Loucy (cell line): ENCODE results near the gene PPP4R3A.

Experiments
- H2AFZ ChIP-seq: fragments of 200-600 bp; sonication (generic); 2 replicates; pipeline ENCODE4 v1.6.0; 2016; ENCODE audit warnings: antibody characterized with exemption, mild to moderate bottlenecking, low read length, moderate library complexity
- H3F3A ChIP-seq: fragments of 200-600 bp; 2 replicates; pipeline ENCODE4 v1.6.0; 2016; ENCODE audit warnings: antibody characterized with exemption, low read depth, mild to moderate bottlenecking
- H3K27me3 ChIP-seq: fragments of 200-600 bp; sonication (generic); 2 replicates; pipeline ENCODE4 v1.6.1; 2014; ENCODE audit warnings: low read length, mild to moderate bottlenecking; ENCODE audit not compliant: insufficient read depth, poor library complexity, severe bottlenecking
- H3K36me3 ChIP-seq: fragments of 200-600 bp; sonication (generic); 2 replicates; pipeline ENCODE4 v1.6.1; 2016; ENCODE audit warnings: low read length; ENCODE audit not compliant: insufficient read depth
- H3K4me1 ChIP-seq: fragments of 200-600 bp; sonication (generic); 2 replicates; pipeline ENCODE4 v1.5.1; 2014; ENCODE audit warnings: low read length, mild to moderate bottlenecking; ENCODE audit not compliant: insufficient read depth, poor library complexity, severe bottlenecking
- H3K4me2 ChIP-seq: fragments of 200-600 bp; sonication (generic); 2 replicates; pipeline ENCODE4 v1.6.0; 2014; ENCODE audit warnings: antibody characterized with exemption, low read length, low read depth, mild to moderate bottlenecking; ENCODE audit not compliant: poor library complexity, severe bottlenecking
- H3K4me3 ChIP-seq: fragments of 200-600 bp; sonication (generic); 2 replicates; pipeline ENCODE4 v1.5.1; 2014; ENCODE audit warnings: low read length, mild to moderate bottlenecking, mixed read lengths; ENCODE audit not compliant: poor library complexity, severe bottlenecking
- H3K79me2 ChIP-seq: fragments of 200-600 bp; sonication (generic); 2 replicates; pipeline ENCODE4 v1.6.1; 2014; ENCODE audit warnings: low read length; ENCODE audit not compliant: insufficient read depth
- H3K9ac ChIP-seq: fragments of 200-600 bp; sonication (generic); 2 replicates; pipeline ENCODE4 v1.6.0; 2014; ENCODE audit warnings: mild to moderate bottlenecking, low read depth, low read length, moderate library complexity; ENCODE audit not compliant: poor library complexity, severe bottlenecking
- H3K9me2 ChIP-seq: fragments of 200-600 bp; sonication (generic); replicated peaks from 2 replicates; pipeline ENCODE4 v1.6.1; 2016; ENCODE audit warnings: low read depth, low read length, mixed read lengths
- H3K9me3 ChIP-seq: fragments of 200-600 bp; sonication (generic); 2 replicates; pipeline ENCODE4 v1.6.1; 2014; ENCODE audit warnings: mild to moderate bottlenecking, antibody characterized with exemption, low read length, low read depth; ENCODE audit not compliant: insufficient read depth
- H4K20me1 ChIP-seq: fragments of 200-600 bp; sonication (generic); 2 replicates; pipeline ENCODE4 v1.6.0; 2014; ENCODE audit warnings: antibody characterized with exemption, low read length, mild to moderate bottlenecking; ENCODE audit not compliant: insufficient read depth, poor library complexity, severe bottlenecking
- CTCF ChIP-seq: fragments of 200-600 bp; sonication (generic); conservative IDR thresholded peaks from 2 replicates; pipeline ENCODE4 v1.5.1; 2014; ENCODE audit warnings: mild to moderate bottlenecking, antibody characterized with exemption, low read length
- EZH2phosphoT487 ChIP-seq: fragments of 200-600 bp; IDR thresholded peaks from 2 replicates; pipeline ENCODE4 v1.6.1; 2018; ENCODE audit warnings: antibody characterized with exemption, mild to moderate bottlenecking, moderate library complexity, borderline replicate concordance

PPP4R3A gene

GRCh38 chr14:91417983-91418386 is 92.1 kb downstream of the PPP4R3A start:
- H3K9me3 ChIP-seq = no peaks in the 10 kb centered on the region
- peak overlapping the region; percentile 61 for H3K9ac ChIP-seq
- H3K4me3 ChIP-seq = peak overlapping the region; percentile 76
- H3K4me1 ChIP-seq = peaks cover 38% of the 10 kb centered on the region
- H3K27me3 ChIP-seq = no peaks in the 10 kb centered on the region
- peak overlapping the region; percentile 73 for H2AFZ ChIP-seq
- H3K9me2 ChIP-seq = no peaks in the 10 kb centered on the region
- peaks cover 39% of the 10 kb centered on the region for H3K79me2 ChIP-seq
- TF ChIP-seq EZH2phosphoT487 = no peak
- no peak for TF ChIP-seq CTCF
- H3K4me2 ChIP-seq = peak overlapping the region; percentile 77
- H3F3A ChIP-seq = peaks cover 4% of the 10 kb centered on the region
- peaks cover 27% of the 10 kb centered on the region for H4K20me1 ChIP-seq
- no peaks in the 10 kb centered on the region for H3K36me3 ChIP-seq

DNA sequence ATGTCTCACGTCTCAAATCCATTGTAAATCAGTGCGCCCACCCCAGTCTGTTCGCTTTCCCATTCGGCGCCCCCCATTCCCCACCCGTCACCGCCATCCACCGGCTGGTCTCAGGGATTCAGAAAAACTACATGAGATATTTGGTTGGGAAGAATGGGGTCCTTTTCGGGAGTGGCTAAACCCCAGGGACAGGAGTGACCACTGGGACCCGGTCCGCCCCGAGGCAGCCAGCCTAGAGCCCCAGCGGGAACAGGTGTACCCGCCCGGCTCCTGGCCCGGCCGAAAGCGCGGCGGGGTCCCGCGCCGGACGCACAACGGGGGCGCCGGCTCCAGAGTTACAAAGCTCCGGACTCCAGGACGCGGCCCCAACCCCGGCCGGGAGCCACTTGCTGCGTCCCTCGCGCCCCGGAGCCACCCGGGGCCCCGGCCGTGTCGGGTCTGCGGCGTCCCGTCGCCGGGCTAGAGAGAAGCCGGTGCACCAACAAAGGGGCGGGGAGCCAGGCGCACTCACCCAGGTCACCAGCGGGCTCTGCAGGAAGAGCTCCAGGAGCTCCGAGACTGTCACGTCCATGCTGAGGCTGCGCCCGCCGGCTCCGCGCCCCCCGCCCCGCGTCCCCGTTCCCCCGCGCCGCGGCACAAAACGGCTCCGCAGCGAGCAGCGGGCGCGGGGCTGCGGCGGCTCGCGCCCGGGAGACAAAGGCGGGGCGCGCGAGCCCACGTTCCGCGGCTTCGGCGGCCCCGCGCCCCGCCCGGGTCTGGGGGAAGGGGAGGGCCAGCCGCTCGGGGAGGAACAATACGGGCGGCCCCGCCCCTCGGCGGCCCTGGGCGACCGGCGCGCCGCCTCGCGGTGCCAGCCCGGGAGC is 92.8 kb downstream of the PPP4R3A start, which contains the start of gene CCDC88C:
Gene CCDC88C, minus strand, starts transcription at position 701 of the 863 bp plus-strand sequence. Its CDS starts 130 bp downstream, at position 571.
- H3F3A ChIP-seq = peaks cover 4% of the 10 kb centered on the region

DNA sequence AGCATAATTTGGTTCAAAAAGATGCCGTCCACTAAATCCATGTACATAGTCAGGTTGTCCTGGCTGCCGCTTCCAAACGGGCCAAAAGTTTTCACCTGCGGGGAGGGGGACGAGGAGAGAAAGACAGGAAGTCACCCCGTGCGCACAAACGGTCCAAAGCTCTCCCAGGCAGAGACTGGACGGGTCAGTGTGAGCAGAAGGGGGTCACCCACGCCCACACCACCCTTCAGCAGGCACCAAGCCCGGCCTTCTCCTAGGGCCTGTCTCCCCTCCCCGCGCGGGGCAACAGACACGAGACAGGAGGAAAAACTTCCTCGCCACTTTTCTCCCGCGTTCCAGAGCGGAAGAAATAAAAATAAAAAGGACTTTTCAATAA is 93.4 kb downstream of the PPP4R3A start:
- Histone ChIP-seq H3K9ac (peak overlapping the region; percentile 80), H3K9me2 (no peaks in the 10 kb centered on the region), H2AFZ (no peak overlapping the region), H3K36me3 (no peaks in the 10 kb centered on the region), H4K20me1 (peaks cover 39% of the 10 kb centered on the region), H3K9me3 (no peaks in the 10 kb centered on the region), H3F3A (peaks cover 4% of the 10 kb centered on the region), H3K4me1 (peaks cover 47% of the 10 kb centered on the region), H3K4me3 (peak overlapping the region; percentile 76), H3K4me2 (peak overlapping the region; percentile 99), H3K79me2 (peaks cover 51% of the 10 kb centered on the region), H3K27me3 (no peaks in the 10 kb centered on the region)
- TF ChIP-seq EZH2phosphoT487 = no peak
- no peak for TF ChIP-seq CTCF

More for the DNA sequence above, 92.8 kb downstream of the PPP4R3A start, which contains the start of gene CCDC88C:
- no peaks in the 10 kb centered on the region for H3K9me3 ChIP-seq
- no peaks in the 10 kb centered on the region for H3K9me2 ChIP-seq
- peaks cover 33% of the 10 kb centered on the region for H4K20me1 ChIP-seq
- TF ChIP-seq EZH2phosphoT487 (no peak), CTCF (peak; percentile 27)
- peaks cover 44% of the 10 kb centered on the region for H3K4me1 ChIP-seq
- H3K4me2 ChIP-seq = peak within 1 kb of the TSS; percentile 99
- peak within 1 kb of the TSS; percentile 76 for H3K4me3 ChIP-seq
- H3K9ac ChIP-seq = peak within 1 kb of the TSS; percentile 80
- peaks cover 45% of the 10 kb centered on the region for H3K79me2 ChIP-seq
- H3K27me3 ChIP-seq = no peaks in the 10 kb centered on the region
- no peaks in the 10 kb centered on the region for H3K36me3 ChIP-seq
- H2AFZ ChIP-seq = peak within 1 kb of the TSS; percentile 73
